Transverse colon (tissue), 3 donors: ENCODE data around the gene RELB.

Experiments
- POLR2A ChIP-seq: fragments of 450-650 bp; IDR thresholded peaks from one replicate; pipeline ENCODE4 v1.6.1; 2016; ENCODE audit warnings: antibody characterized with exemption, mild to moderate bottlenecking, moderate library complexity
- POLR2AphosphoS5 ChIP-seq, 3 donors: sonication (generic); formaldehyde crosslinking; IDR thresholded peaks; one replicate each; pipeline ENCODE4 v1.6.1; 2016; ENCODE audit warnings: antibody characterized with exemption in 3 of 3

- no peak for TF ChIP-seq POLR2AphosphoS5 (IDR thresholded peaks at IDR 0.05)
- TF ChIP-seq POLR2A: no peak
These were observed 25.8 kb upstream of the RELB start for GRCh38 chr19:44975444-44975843.
